Measurements from ENCODE around the gene LGSN. TPM values are rescaled to one million over a fixed set of nuclear protein-coding genes. Genes with fewer than 3 reads are reported as not detected.
A peak's percentile ranks its signal among the peaks of the same experiment; 100 is the strongest.

The LGSN gene
- total and polyA plus RNA-seq, 4 donors: 0.03 to 0.33 (median 0.22) TPM

GRCh38 chr6:63352069-63352543, 32.3 kb upstream of the LGSN start:
- H3K27me3 ChIP-seq (ENCODE audit: control insufficient read depth in 4 of 4, insufficient read depth in 4 of 4, low read length in 3 of 4): no peaks in the 10 kb centered on the region
- no peaks in the 10 kb centered on the region for H3K36me3 ChIP-seq (ENCODE audit: control insufficient read depth in 4 of 4, insufficient read depth in 3 of 4, low read depth in 1 of 4, low read length in 3 of 4)
- H3K4me1 ChIP-seq (ENCODE audit: control insufficient read depth in 4 of 4, insufficient read depth in 4 of 4, low read length in 3 of 4): peaks cover 6 to 19% (median 12%) of the 10 kb centered on the region in 4 donors
- H3K9me3 ChIP-seq (ENCODE audit: control insufficient read depth in 4 of 4, low read length in 3 of 4): no peaks in the 10 kb centered on the region
- H3K27ac ChIP-seq (ENCODE audit: low read depth in 1 of 2, low read length in 2 of 2): peak overlapping the region; percentile 90
- H3K9ac ChIP-seq (ENCODE audit: low read depth in 1 of 2, low read length in 2 of 2): peak overlapping the region; percentile 86 to 91
- no peak for TF ChIP-seq MAX (IDR thresholded peaks at IDR 0.05)
- peak; percentile 56 for TF ChIP-seq CTCF (IDR thresholded peaks at IDR 0.05; ENCODE audit: low read depth, low read length, missing input control)
- no peak for TF ChIP-seq ZBTB33 (IDR thresholded peaks at IDR 0.05)
- no peak for TF ChIP-seq FOXA1 (IDR thresholded peaks at IDR 0.05)
- TF ChIP-seq RAD21 (IDR thresholded peaks at IDR 0.05): peak; percentile 91 to 94
- no peak for TF ChIP-seq EGR1 (IDR thresholded peaks at IDR 0.05; ENCODE audit: low read depth in 2 of 2)
- no peak overlapping the region for H3K4me3 ChIP-seq (ENCODE audit: low read depth in 1 of 3, low read length in 3 of 3)
- no peak for DNase-seq (ENCODE audit: low spot score)
- WGBS: 20% methylated on average over 4 of the region's 4 CpGs

- no peaks in the 10 kb centered on the region for H3K27me3 ChIP-seq (ENCODE audit: control insufficient read depth in 4 of 4, insufficient read depth in 4 of 4, low read length in 3 of 4)
- no peak for DNase-seq (ENCODE audit: low spot score)
- no peak overlapping the region for H3K4me3 ChIP-seq (ENCODE audit: low read depth in 1 of 3, low read length in 3 of 3)
- H3K27ac ChIP-seq (ENCODE audit: low read depth in 1 of 2, low read length in 2 of 2): no peak overlapping the region
- no peaks in the 10 kb centered on the region for H3K9me3 ChIP-seq (ENCODE audit: control insufficient read depth in 4 of 4, low read length in 3 of 4)
- 55% methylated on average over 3 of the region's 3 CpGs for WGBS
- peaks cover 5 to 17% (median 11%) of the 10 kb centered on the region in 4 donors for H3K4me1 ChIP-seq (ENCODE audit: control insufficient read depth in 4 of 4, insufficient read depth in 4 of 4, low read length in 3 of 4)
- H3K9ac ChIP-seq (ENCODE audit: low read depth in 1 of 2, low read length in 2 of 2): no peak overlapping the region
- no peaks in the 10 kb centered on the region for H3K36me3 ChIP-seq (ENCODE audit: control insufficient read depth in 4 of 4, insufficient read depth in 3 of 4, low read depth in 1 of 4, low read length in 3 of 4)
- TF ChIP-seq JUND (IDR thresholded peaks at IDR 0.05) (no peak), CTCF (IDR thresholded peaks at IDR 0.05; ENCODE audit: low read depth, low read length, missing input control) (no peak), SP1 (IDR thresholded peaks at IDR 0.05) (no peak), REST (IDR thresholded peaks at IDR 0.05) (no peak), FOXA2 (IDR thresholded peaks at IDR 0.05) (no peak), GABPA (IDR thresholded peaks at IDR 0.05 in 1 of 2, conservative IDR thresholded peaks at IDR 0.05 in 1 of 2) (no peak), HNF4A (conservative IDR thresholded peaks at IDR 0.05) (no peak), ATF3 (IDR thresholded peaks at IDR 0.05) (no peak), FOXA1 (IDR thresholded peaks at IDR 0.05) (no peak), MAX (IDR thresholded peaks at IDR 0.05) (no peak), YY1 (IDR thresholded peaks at IDR 0.05) (no peak), RAD21 (IDR thresholded peaks at IDR 0.05) (no peak), EGR1 (IDR thresholded peaks at IDR 0.05; ENCODE audit: low read depth in 2 of 2) (no peak), NR2F2 (IDR thresholded peaks at IDR 0.05) (no peak)
Measured at GRCh38 chr6:63349401-63349800, 29.6 kb upstream of the LGSN start.
